GM08714 (cell line): ENCODE results near the gene GBE1.

Experiments used
- H3K4me3 ChIP-seq: fragments of 200-500 bp; sonication (Bioruptor generic); 2 replicates; pipeline ENCODE4 v1.5.1; 2014; ENCODE audit warnings: mild to moderate bottlenecking, low read length, inconsistent platforms
- ZNF274 ChIP-seq: IDR thresholded peaks from 2 replicates; pipeline ENCODE4 v1.6.1; 2012; ENCODE audit warnings: mild to moderate bottlenecking, low read depth, low read length

The GBE1 gene

GRCh38 chr3:81484520-81484919, 276.9 kb downstream of the GBE1 start:
- H3K4me3 ChIP-seq, result no peak overlapping the region

GRCh38 chr3:81483046-81483445, 278.4 kb downstream of the GBE1 start:
- TF ChIP-seq ZNF274, result no peak
- no peak overlapping the region for H3K4me3 ChIP-seq

More at GRCh38 chr3:81484520-81484919, 276.9 kb downstream of the GBE1 start:
- no peak for TF ChIP-seq ZNF274

GRCh38 chr3:81477740-81478139, 283.7 kb downstream of the GBE1 start:
- H3K4me3 ChIP-seq, result no peak overlapping the region
- TF ChIP-seq ZNF274, result no peak

- no peak for TF ChIP-seq ZNF274
These were observed 284.8 kb downstream of the GBE1 start for GRCh38 chr3:81476692-81477091.

GRCh38 chr3:81472600-81473362, 288.7 kb downstream of the GBE1 start:
- no peak overlapping the region for H3K4me3 ChIP-seq
- no peak for TF ChIP-seq ZNF274

More at GRCh38 chr3:81476692-81477091, 284.8 kb downstream of the GBE1 start:
- no peak overlapping the region for H3K4me3 ChIP-seq

GRCh38 chr3:81470524-81471278, 290.7 kb downstream of the GBE1 start:
- no peak for TF ChIP-seq ZNF274
- H3K4me3 ChIP-seq, result no peak overlapping the region

GRCh38 chr3:81468391-81468790, 293.1 kb downstream of the GBE1 start:
- TF ChIP-seq ZNF274, result no peak

GRCh38 chr3:81466201-81466560, 295.3 kb downstream of the GBE1 start:
- H3K4me3 ChIP-seq, result no peak overlapping the region
- no peak for TF ChIP-seq ZNF274

More at GRCh38 chr3:81468391-81468790, 293.1 kb downstream of the GBE1 start:
- H3K4me3 ChIP-seq, result no peak overlapping the region

GRCh38 chr3:81465510-81466200, 295.8 kb downstream of the GBE1 start:
- TF ChIP-seq ZNF274, result no peak
- no peak overlapping the region for H3K4me3 ChIP-seq

GRCh38 chr3:81463781-81464180, 297.7 kb downstream of the GBE1 start:
- no peak overlapping the region for H3K4me3 ChIP-seq
- no peak for TF ChIP-seq ZNF274

- H3K4me3 ChIP-seq, result no peak overlapping the region
- no peak for TF ChIP-seq ZNF274
These were observed 298.5 kb downstream of the GBE1 start for GRCh38 chr3:81462921-81463320.

- TF ChIP-seq ZNF274, result no peak
- no peak overlapping the region for H3K4me3 ChIP-seq
These were observed 301.7 kb downstream of the GBE1 start for GRCh38 chr3:81459733-81460132.

- no peak for TF ChIP-seq ZNF274
- H3K4me3 ChIP-seq, result no peak overlapping the region
These were observed 309.0 kb downstream of the GBE1 start for GRCh38 chr3:81452418-81452817.

- no peak overlapping the region for H3K4me3 ChIP-seq
- no peak for TF ChIP-seq ZNF274
These were observed 309.8 kb downstream of the GBE1 start for GRCh38 chr3:81451611-81452010.

GRCh38 chr3:81451140-81451539, 310.3 kb downstream of the GBE1 start:
- no peak for TF ChIP-seq ZNF274
- H3K4me3 ChIP-seq, result no peak overlapping the region

GRCh38 chr3:81446806-81447205, 314.6 kb downstream of the GBE1 start:
- no peak overlapping the region for H3K4me3 ChIP-seq
- TF ChIP-seq ZNF274, result no peak
